SJSA1 (cell line): ENCODE data around the gene STPG2. TPM values are rescaled to one million over a fixed set of nuclear protein-coding genes. Genes with fewer than 3 reads are reported as not detected.
"Not testable (repeated sequence)": the region's sequence is repeated elsewhere in the genome, so short reads cannot be mapped to it uniquely, and the experiment has no call there.

Source experiments
- DNase-seq, 2 experiments: peaks; one replicate each; pipeline ENCODE4 v3.0.0-alpha.2; 2015 to 2020; ENCODE audit warnings: low spot score in 2 of 2, low read depth in 1 of 2
- H3K27ac ChIP-seq: fragments of 250-450 bp; sonication (Bioruptor Pico); 2 replicates; pipeline ENCODE4 v1.5.1; 2020; ENCODE audit warnings: mild to moderate bottlenecking, moderate library complexity
- H3K27me3 ChIP-seq: fragments of 250-450 bp; sonication (Bioruptor Pico); replicated peaks from 2 replicates; pipeline ENCODE4 v1.5.1; 2020; ENCODE audit warnings: mild to moderate bottlenecking, moderate library complexity
- H3K36me3 ChIP-seq: fragments of 250-450 bp; sonication (Bioruptor Pico); 2 replicates; pipeline ENCODE4 v1.5.1; 2020; ENCODE audit warnings: mild to moderate bottlenecking
- H3K4me1 ChIP-seq: fragments of 250-450 bp; sonication (Bioruptor Pico); replicated peaks from 2 replicates; pipeline ENCODE4 v1.6.1; 2021; ENCODE audit warnings: mild to moderate bottlenecking
- H3K4me3 ChIP-seq: fragments of 250-450 bp; sonication (Bioruptor Pico); 2 replicates; pipeline ENCODE4 v1.5.1; 2020; ENCODE audit warnings: mild to moderate bottlenecking
- H3K9me3 ChIP-seq: fragments of 250-450 bp; sonication (Bioruptor Pico); replicated peaks from 2 replicates; pipeline ENCODE4 v1.5.1; 2020; ENCODE audit warnings: mild to moderate bottlenecking
- total RNA-seq: library from RNA; depleted of rRNA; stranded (reverse); fragments of >200 nt; shearing (Covaris generic); gene quantifications from 2 replicates; pipeline ENCODE4 v1.2.3, GENCODE V29; 2014; rRNA removed

Gene STPG2
- total RNA-seq, 1 experiment from 2014 or later, result not detected

- H3K4me1 ChIP-seq, result no peaks in the 10 kb centered on the region
- no peak for DNase-seq
- H3K27ac ChIP-seq, result no peak overlapping the region
- no peaks in the 10 kb centered on the region for H3K9me3 ChIP-seq
- no peaks in the 10 kb centered on the region for H3K36me3 ChIP-seq
- H3K27me3 ChIP-seq, result no peaks in the 10 kb centered on the region
- H3K4me3 ChIP-seq, result no peak overlapping the region
Observed at GRCh38 chr4:97577004-97577403, 566.3 kb downstream of the STPG2 start.

DNA sequence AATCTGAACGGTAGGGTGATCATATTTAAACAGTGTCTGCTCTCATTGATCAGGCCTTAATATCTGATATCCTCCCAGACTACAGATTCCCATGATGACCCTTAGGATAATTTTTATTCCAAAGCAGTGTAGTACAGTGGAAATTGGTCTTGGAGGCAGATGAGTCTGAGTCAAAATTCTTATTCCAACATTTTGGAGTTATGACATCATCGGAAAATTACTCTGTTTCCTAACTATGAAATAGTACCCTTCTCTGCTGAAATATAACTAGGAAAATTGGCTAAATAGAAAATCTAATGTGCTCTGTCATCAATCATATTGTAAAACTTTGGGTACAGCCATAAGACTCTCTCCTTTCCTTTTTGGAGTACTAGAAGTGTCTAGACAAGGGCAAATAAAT lies 583.3 kb downstream of the STPG2 start:
- Histone ChIP-seq H3K27ac (no peak overlapping the region), H3K27me3 (no peaks in the 10 kb centered on the region), H3K4me1 (no peaks in the 10 kb centered on the region), H3K9me3 (no peaks in the 10 kb centered on the region; the same call in 1 of the 2 replicates), H3K36me3 (no peaks in the 10 kb centered on the region), H3K4me3 (no peak overlapping the region)
- DNase-seq, result no peak

DNA sequence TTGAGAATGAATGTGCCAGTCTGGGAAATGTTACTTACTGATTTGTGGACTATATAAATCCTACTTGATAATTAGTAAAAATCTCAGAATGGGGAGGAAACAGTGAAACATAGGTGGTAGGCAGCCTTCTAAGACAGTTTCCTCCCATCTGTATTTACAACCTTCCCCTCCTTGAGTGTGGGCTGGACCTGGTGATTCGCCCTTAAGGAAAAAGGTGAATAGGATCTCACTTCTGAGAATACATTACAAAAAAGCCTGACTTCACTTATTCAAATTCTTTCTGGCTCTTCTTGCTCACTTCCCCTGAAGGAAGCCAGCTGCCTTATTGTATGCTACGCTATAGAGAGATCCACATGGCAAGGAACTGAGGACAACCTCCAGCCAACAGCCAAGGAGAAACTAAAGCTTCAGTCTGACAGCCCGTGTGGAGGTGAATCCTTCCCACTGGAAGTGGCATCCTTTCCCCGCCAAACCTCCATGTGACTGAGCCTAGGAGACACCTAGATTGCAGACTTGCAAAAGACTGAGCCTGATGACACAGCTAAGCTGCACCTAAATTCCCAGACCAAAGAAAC lies 585.0 kb downstream of the STPG2 start:
- Histone ChIP-seq H3K27me3 (no peaks in the 10 kb centered on the region), H3K36me3 (no peaks in the 10 kb centered on the region)
- no peak for DNase-seq

DNA sequence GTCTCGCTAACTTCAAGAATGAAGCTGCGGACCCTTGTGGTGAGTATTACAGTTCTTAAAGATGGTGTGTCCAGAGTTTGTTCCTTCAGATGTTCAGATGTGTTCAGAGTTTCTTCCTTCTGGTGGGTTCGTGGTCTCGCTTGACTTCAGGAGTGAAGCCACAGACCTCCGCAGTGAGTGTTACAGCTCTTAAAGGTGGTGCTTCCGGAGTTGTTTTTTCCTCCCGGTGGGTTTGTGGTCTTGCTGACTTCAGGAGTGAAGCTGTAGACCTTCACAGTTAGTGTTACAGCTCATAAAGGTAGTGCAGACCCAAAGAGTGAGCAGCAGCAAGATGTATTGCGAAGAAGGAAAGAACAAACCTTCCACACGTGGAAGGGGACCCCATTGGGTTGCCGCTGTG lies 592.6 kb downstream of the STPG2 start:
- not testable (repeated sequence) for H3K27me3 ChIP-seq, H3K9me3 ChIP-seq, DNase-seq, H3K36me3 ChIP-seq, H3K4me1 ChIP-seq, H3K27ac ChIP-seq, H3K4me3 ChIP-seq

More for the DNA sequence above, 585.0 kb downstream of the STPG2 start:
- H3K4me1 ChIP-seq, result no peaks in the 10 kb centered on the region
- H3K9me3 ChIP-seq, result no peaks in the 10 kb centered on the region; the same call in 1 of the 2 replicates
- H3K27ac ChIP-seq, result no peak overlapping the region
- no peak overlapping the region for H3K4me3 ChIP-seq

DNA sequence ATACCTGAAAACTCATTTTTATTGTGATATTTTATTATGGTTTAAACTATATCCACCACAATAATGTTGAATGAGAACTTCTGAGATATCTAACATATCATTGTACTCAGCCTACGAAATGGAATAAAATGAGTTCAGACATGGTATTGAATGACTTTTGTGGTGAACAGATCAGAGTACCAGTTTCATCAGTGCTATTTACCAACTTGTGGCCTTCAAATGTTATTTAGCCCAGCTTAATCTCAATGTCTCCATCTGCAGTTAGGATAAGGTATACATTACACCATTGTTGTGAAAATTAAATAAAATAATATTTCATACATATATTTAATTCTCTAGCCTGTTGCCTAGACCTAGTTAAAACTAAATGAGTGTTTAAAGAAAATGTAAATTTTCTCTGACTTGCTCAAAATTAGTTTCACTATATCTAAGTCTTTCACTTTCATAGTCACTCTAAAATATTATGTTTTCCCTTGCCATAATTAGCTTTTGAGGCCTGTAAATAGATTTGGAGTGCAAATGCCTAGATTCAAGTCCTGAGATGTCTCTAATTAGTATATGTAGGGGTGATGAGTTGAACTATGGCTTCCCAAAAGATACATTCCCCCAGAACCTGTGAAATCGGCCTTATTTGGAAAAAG lies 594.2 kb downstream of the STPG2 start:
- H3K9me3 ChIP-seq, result no peaks in the 10 kb centered on the region
- no peak overlapping the region for H3K4me3 ChIP-seq
- no peaks in the 10 kb centered on the region for H3K4me1 ChIP-seq
- DNase-seq, result no peak
- H3K27ac ChIP-seq, result no peak overlapping the region
- no peaks in the 10 kb centered on the region for H3K27me3 ChIP-seq
- H3K36me3 ChIP-seq, result no peaks in the 10 kb centered on the region

DNA sequence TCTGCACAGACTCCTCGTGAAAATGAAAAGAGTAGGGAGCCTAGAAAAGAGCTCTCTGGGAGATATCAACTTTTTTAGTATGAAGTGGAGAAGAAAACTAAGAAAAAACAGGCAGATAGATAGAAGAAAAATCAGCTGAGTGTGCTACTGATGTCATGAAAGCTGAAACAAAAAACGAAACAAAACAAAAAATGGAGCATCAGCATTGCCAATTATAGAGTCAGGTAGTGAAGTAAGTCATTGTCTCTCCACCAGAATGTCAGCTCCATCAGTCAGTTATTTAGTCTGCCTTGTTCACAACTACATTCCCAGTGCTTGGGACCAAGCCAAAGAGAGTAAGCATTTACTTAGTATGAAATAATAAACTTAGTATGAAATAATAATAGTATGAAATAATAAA lies 595.1 kb downstream of the STPG2 start:
- Histone ChIP-seq H3K27me3 (no peaks in the 10 kb centered on the region), H3K9me3 (no peaks in the 10 kb centered on the region), H3K36me3 (no peaks in the 10 kb centered on the region), H3K4me3 (no peak overlapping the region), H3K27ac (no peak overlapping the region), H3K4me1 (no peaks in the 10 kb centered on the region)
- DNase-seq, result no peak

- no peak overlapping the region for H3K27ac ChIP-seq
- H3K36me3 ChIP-seq, result no peaks in the 10 kb centered on the region
- H3K4me3 ChIP-seq, result no peak overlapping the region
- H3K27me3 ChIP-seq, result no peaks in the 10 kb centered on the region
- H3K4me1 ChIP-seq, result no peaks in the 10 kb centered on the region
- H3K9me3 ChIP-seq, result no peaks in the 10 kb centered on the region
- no peak for DNase-seq
Observed at GRCh38 chr4:97531351-97531750, 611.9 kb downstream of the STPG2 start.

- H3K9me3 ChIP-seq, result no peaks in the 10 kb centered on the region
- no peak overlapping the region for H3K4me3 ChIP-seq
- H3K27me3 ChIP-seq, result no peaks in the 10 kb centered on the region
- no peaks in the 10 kb centered on the region for H3K4me1 ChIP-seq
- DNase-seq, result no peak
- no peaks in the 10 kb centered on the region for H3K36me3 ChIP-seq
- no peak overlapping the region for H3K27ac ChIP-seq
Observed at GRCh38 chr4:97530676-97531075, 612.6 kb downstream of the STPG2 start.

DNA sequence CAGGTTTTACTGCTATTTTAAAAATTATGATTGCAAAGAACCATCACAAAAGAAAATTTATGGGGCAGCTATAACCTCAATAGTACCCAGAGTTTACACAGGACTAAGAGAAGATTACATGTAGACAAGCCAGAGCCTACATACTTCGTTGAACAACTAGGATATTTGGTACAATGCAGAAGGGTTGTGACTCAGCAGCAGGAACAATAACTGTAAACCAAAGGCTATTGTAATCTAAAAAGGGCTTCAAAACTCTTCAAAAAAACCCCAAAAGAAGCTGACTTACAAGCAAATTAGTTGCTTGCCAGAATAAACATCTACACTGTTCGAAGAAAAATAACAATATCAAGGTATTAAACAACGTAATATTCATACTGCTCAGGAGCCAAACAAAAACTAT lies 618.0 kb downstream of the STPG2 start:
- H3K27ac ChIP-seq, result no peak overlapping the region
- no peaks in the 10 kb centered on the region for H3K9me3 ChIP-seq
- no peaks in the 10 kb centered on the region for H3K27me3 ChIP-seq
- H3K36me3 ChIP-seq, result no peaks in the 10 kb centered on the region
- H3K4me1 ChIP-seq, result no peaks in the 10 kb centered on the region
- no peak overlapping the region for H3K4me3 ChIP-seq
- DNase-seq, result no peak

DNA sequence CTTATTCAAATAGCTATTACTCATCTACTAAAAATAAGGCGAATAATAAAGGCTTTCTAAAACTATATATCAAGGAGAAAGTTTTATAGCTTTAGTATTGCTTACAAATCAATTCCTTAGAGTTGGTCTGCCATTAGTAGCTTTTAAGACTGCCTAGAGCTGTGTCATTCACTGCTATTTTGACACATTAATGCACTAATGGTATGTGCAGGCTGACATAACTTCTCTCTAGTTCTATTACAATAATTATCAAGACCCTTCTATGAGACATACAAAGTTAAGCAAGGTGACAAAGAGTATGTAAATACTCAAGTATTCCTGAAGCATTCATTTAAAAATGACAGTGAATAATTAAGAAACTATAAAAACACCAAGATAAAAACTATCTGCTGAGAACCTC lies 625.3 kb downstream of the STPG2 start:
- Histone ChIP-seq H3K4me3 (no peak overlapping the region), H3K27me3 (no peaks in the 10 kb centered on the region), H3K36me3 (no peaks in the 10 kb centered on the region), H3K9me3 (no peaks in the 10 kb centered on the region), H3K4me1 (no peaks in the 10 kb centered on the region), H3K27ac (no peak overlapping the region)
- no peak for DNase-seq

DNA sequence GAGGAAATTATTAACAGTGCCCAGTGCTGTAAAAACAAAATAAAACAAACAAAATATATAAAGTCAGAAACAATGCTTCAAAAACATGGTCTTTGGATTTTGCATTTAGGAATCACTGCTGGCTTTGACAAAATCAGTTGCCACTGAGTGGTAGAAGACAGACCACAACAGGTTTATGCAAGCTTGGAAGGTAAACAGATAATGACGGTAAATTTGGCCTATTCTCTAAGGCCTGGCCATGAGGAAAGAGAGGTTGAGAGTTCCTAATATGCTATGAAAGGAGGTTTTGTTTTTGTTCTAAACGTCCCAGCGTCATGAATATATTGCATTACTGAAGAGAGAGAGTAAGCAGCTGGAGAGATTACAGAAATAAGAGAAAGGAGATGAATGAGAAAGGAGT lies 629.4 kb downstream of the STPG2 start:
- Histone ChIP-seq H3K4me3 (no peak overlapping the region), H3K4me1 (no peaks in the 10 kb centered on the region), H3K36me3 (no peaks in the 10 kb centered on the region), H3K9me3 (no peaks in the 10 kb centered on the region), H3K27me3 (no peaks in the 10 kb centered on the region), H3K27ac (no peak overlapping the region)
- DNase-seq, result no peak

Other genes with a start within 250 kb of the STPG2 start
- 52.0 and 59.9 TPM in 2 replicates for gene RAP1GDS1, start 117.9 kb upstream of the STPG2 start, total RNA-seq